ENCODE measurements around the gene CAMK1D. TPM values are rescaled to one million over a fixed set of nuclear protein-coding genes. Genes with fewer than 3 reads are reported as not detected.
"Not testable (repeated sequence)": the region's sequence is repeated elsewhere in the genome, so short reads cannot be mapped to it uniquely, and the experiment has no call there.

CAMK1D gene
- total RNA-seq, 2 experiments from 2014 or later, result 28.8 to 35.3 TPM

GRCh38 chr10:12438919-12439692, 89.8 kb downstream of the CAMK1D start:
- Histone ChIP-seq H3K36me3 (ENCODE audit: insufficient read depth, low read length) (no peaks in the 10 kb centered on the region), H3K9me3 (ENCODE audit: control insufficient read depth in 1 of 2, insufficient read depth in 1 of 2, low read length in 2 of 2) (peaks cover 0 to 6% of the 10 kb centered on the region in 2 experiments), H3K27ac (ENCODE audit: low read depth in 1 of 2, low read length in 2 of 2) (no peak overlapping the region), H3K27me3 (ENCODE audit: control insufficient read depth in 1 of 2, insufficient read depth in 2 of 2, low read length in 2 of 2) (no peaks in the 10 kb centered on the region), H3K4me3 (ENCODE audit: low read length) (no peak overlapping the region), H3K4me1 (ENCODE audit: insufficient read depth, low read length) (peaks cover 3% of the 10 kb centered on the region)
- no peak for ATAC-seq (ENCODE audit: poor library complexity)
- CTCF ChIA-PET, result no interaction called here
- TF ChIP-seq, protein P1, sequence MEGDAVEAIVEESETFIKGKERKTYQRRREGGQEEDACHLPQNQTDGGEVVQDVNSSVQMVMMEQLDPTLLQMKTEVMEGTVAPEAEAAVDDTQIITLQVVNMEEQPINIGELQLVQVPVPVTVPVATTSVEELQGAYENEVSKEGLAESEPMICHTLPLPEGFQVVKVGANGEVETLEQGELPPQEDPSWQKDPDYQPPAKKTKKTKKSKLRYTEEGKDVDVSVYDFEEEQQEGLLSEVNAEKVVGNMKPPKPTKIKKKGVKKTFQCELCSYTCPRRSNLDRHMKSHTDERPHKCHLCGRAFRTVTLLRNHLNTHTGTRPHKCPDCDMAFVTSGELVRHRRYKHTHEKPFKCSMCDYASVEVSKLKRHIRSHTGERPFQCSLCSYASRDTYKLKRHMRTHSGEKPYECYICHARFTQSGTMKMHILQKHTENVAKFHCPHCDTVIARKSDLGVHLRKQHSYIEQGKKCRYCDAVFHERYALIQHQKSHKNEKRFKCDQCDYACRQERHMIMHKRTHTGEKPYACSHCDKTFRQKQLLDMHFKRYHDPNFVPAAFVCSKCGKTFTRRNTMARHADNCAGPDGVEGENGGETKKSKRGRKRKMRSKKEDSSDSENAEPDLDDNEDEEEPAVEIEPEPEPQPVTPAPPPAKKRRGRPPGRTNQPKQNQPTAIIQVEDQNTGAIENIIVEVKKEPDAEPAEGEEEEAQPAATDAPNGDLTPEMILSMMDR (IDR thresholded peaks at IDR 0.05), result no peak
- intact Hi-C loops (cut with DNase I, micrococcal nuclease), result no loop called here
- H3K9me3 Mint-ChIP-seq, result peaks cover 5% of the 10 kb centered on the region
- no peak for DNase-seq
- no peak overlapping the region for H3K27ac Mint-ChIP-seq
- POLR2A ChIA-PET, result no interaction called here
- H3K4me3 Mint-ChIP-seq, result no peak overlapping the region
- H3K4me1 Mint-ChIP-seq (ENCODE audit: low read depth), result peaks cover 28% of the 10 kb centered on the region
- H3K27me3 Mint-ChIP-seq, result no peaks in the 10 kb centered on the region
- H3K36me3 Mint-ChIP-seq (ENCODE audit: low read depth), result peaks cover 17% of the 10 kb centered on the region

- POLR2A ChIA-PET; intact Hi-C loops (cut with DNase I, micrococcal nuclease); H3K4me3 Mint-ChIP-seq; H3K27ac Mint-ChIP-seq; H3K9me3 Mint-ChIP-seq; ATAC-seq (ENCODE audit: poor library complexity); H3K9me3 ChIP-seq (ENCODE audit: control insufficient read depth in 1 of 2, insufficient read depth in 1 of 2, low read length in 2 of 2); H3K27ac ChIP-seq (ENCODE audit: low read depth in 1 of 2, low read length in 2 of 2); H3K36me3 ChIP-seq (ENCODE audit: insufficient read depth, low read length); H3K4me3 ChIP-seq (ENCODE audit: low read length); CTCF ChIA-PET; H3K27me3 ChIP-seq (ENCODE audit: control insufficient read depth in 1 of 2, insufficient read depth in 2 of 2, low read length in 2 of 2); H3K27me3 Mint-ChIP-seq; H3K4me1 ChIP-seq (ENCODE audit: insufficient read depth, low read length): not testable (repeated sequence)
- Mint-ChIP-seq H3K36me3 (ENCODE audit: low read depth) (peaks cover 17% of the 10 kb centered on the region), H3K4me1 (ENCODE audit: low read depth) (peaks cover 26% of the 10 kb centered on the region)
- peak in 1 of 14 experiments; percentile 29 for DNase-seq
These were observed 90.4 kb downstream of the CAMK1D start for GRCh38 chr10:12439767-12440166.

GRCh38 chr10:12443026-12443425, 93.7 kb downstream of the CAMK1D start:
- ATAC-seq (ENCODE audit: poor library complexity) (no peak), DNase-seq (no peak)
- Histone ChIP-seq H3K4me1 (ENCODE audit: insufficient read depth, low read length) (peaks cover 4% of the 10 kb centered on the region), H3K36me3 (ENCODE audit: insufficient read depth, low read length) (no peaks in the 10 kb centered on the region), H3K9me3 (ENCODE audit: control insufficient read depth in 1 of 2, insufficient read depth in 1 of 2, low read length in 2 of 2) (peaks cover 0 to 6% of the 10 kb centered on the region in 2 experiments), H3K27me3 (ENCODE audit: control insufficient read depth in 1 of 2, insufficient read depth in 2 of 2, low read length in 2 of 2) (no peaks in the 10 kb centered on the region), H3K4me3 (ENCODE audit: low read length) (no peak overlapping the region), H3K27ac (ENCODE audit: low read depth in 1 of 2, low read length in 2 of 2) (no peak overlapping the region)
- H3K4me1 Mint-ChIP-seq (ENCODE audit: low read depth), result peaks cover 36% of the 10 kb centered on the region
- intact Hi-C loops (cut with DNase I, micrococcal nuclease), result no loop called here
- no peak overlapping the region for H3K4me3 Mint-ChIP-seq
- H3K27me3 Mint-ChIP-seq, result no peaks in the 10 kb centered on the region
- ChIA-PET CTCF (interaction anchor here (0.9 kb wide), 1 partner anchor 23 kb away, joined by 3 read pairs; no protein-coding TSS in a partner anchor), POLR2A (no interaction called here)
- H3K27ac Mint-ChIP-seq, result no peak overlapping the region
- H3K9me3 Mint-ChIP-seq, result peaks cover 5% of the 10 kb centered on the region
- TF ChIP-seq, protein P1 (IDR thresholded peaks at IDR 0.05), result no peak
- H3K36me3 Mint-ChIP-seq (ENCODE audit: low read depth), result peaks cover 12% of the 10 kb centered on the region

Data from CD4-positive, alpha-beta T cell (primary cell).